ENCODE results near the gene CRLF1.

- TF ChIP-seq CTCF (IDR thresholded peaks at IDR 0.05) (no peak), ZFX (IDR thresholded peaks at IDR 0.05; ENCODE audit: borderline replicate concordance) (no peak)
Measured at GRCh38 chr19:18650021-18650390, 43.4 kb upstream of the CRLF1 start.

Measured in 22Rv1 (cell line).